ENCODE measurements around the gene PDGFD. TPM values are rescaled to one million over a fixed set of nuclear protein-coding genes. Genes with fewer than 3 reads are reported as not detected.

PDGFD gene
- total RNA-seq, 1 donor from 2014 or later = 17.2 TPM

DNA sequence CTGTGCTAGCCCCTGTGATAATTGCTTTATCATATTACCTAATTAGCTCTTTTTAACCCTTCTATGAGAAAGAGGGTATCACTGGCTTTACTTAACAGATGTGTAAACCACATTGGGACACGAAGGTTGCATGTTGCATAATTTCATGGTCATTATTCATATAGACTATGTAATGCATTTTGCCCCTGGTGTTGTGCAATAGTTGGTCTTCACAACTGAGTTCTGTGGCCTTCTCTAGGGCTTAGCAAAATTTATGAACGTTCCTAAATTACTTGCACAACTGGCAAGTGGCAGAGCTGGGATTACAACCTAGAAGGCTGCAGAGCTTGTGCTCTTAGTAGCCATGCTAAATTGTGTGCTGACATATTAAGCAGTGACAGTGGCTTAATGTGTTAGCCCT is 34.6 kb upstream of the PDGFD start:
- H3K4me1 Mint-ChIP-seq (ENCODE audit: unreplicated experiment) = no peaks in the 10 kb centered on the region
- no peak overlapping the region for H3K4me3 Mint-ChIP-seq (ENCODE audit: unreplicated experiment)
- H3K27me3 Mint-ChIP-seq (ENCODE audit: unreplicated experiment) = no peaks in the 10 kb centered on the region
- H3K36me3 Mint-ChIP-seq (ENCODE audit: low read depth, unreplicated experiment) = no peaks in the 10 kb centered on the region
- no peak overlapping the region for H3K27ac Mint-ChIP-seq (ENCODE audit: unreplicated experiment)
- DNase-seq (ENCODE audit: low spot score) = no peak
- TF ChIP-seq, protein P1, sequence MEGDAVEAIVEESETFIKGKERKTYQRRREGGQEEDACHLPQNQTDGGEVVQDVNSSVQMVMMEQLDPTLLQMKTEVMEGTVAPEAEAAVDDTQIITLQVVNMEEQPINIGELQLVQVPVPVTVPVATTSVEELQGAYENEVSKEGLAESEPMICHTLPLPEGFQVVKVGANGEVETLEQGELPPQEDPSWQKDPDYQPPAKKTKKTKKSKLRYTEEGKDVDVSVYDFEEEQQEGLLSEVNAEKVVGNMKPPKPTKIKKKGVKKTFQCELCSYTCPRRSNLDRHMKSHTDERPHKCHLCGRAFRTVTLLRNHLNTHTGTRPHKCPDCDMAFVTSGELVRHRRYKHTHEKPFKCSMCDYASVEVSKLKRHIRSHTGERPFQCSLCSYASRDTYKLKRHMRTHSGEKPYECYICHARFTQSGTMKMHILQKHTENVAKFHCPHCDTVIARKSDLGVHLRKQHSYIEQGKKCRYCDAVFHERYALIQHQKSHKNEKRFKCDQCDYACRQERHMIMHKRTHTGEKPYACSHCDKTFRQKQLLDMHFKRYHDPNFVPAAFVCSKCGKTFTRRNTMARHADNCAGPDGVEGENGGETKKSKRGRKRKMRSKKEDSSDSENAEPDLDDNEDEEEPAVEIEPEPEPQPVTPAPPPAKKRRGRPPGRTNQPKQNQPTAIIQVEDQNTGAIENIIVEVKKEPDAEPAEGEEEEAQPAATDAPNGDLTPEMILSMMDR (IDR thresholded peaks at IDR 0.05; ENCODE audit: unreplicated experiment) = no peak
- H3K9me3 Mint-ChIP-seq (ENCODE audit: unreplicated experiment) = no peaks in the 10 kb centered on the region

DNA sequence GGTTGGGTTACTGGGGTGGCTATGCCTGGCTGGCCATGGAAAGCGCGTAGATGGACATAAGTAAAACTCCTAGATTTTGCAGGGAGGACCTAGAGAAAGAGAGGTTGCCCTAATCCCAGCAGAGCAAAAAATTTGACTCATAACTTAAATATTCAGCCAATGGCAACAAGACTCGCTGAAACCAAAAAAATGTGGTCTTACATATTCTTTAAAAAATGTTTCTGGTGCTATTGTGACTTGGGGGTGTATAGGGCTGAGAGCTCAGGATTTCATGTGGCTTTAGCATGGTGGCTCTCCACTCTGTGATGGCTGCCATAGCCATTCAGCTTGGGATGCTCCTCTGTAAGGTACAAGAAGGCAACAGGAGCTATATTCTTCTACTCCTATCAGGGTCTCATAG is 27.2 kb upstream of the PDGFD start:
- no peaks in the 10 kb centered on the region for H3K9me3 Mint-ChIP-seq (ENCODE audit: unreplicated experiment)
- H3K4me1 Mint-ChIP-seq (ENCODE audit: unreplicated experiment) = no peaks in the 10 kb centered on the region
- H3K36me3 Mint-ChIP-seq (ENCODE audit: low read depth, unreplicated experiment) = no peaks in the 10 kb centered on the region
- H3K27ac Mint-ChIP-seq (ENCODE audit: unreplicated experiment) = no peak overlapping the region
- no peak for DNase-seq (ENCODE audit: low spot score)
- H3K4me3 Mint-ChIP-seq (ENCODE audit: unreplicated experiment) = no peak overlapping the region
- TF ChIP-seq, protein P1 (IDR thresholded peaks at IDR 0.05; ENCODE audit: unreplicated experiment) = no peak
- no peaks in the 10 kb centered on the region for H3K27me3 Mint-ChIP-seq (ENCODE audit: unreplicated experiment)

DNA sequence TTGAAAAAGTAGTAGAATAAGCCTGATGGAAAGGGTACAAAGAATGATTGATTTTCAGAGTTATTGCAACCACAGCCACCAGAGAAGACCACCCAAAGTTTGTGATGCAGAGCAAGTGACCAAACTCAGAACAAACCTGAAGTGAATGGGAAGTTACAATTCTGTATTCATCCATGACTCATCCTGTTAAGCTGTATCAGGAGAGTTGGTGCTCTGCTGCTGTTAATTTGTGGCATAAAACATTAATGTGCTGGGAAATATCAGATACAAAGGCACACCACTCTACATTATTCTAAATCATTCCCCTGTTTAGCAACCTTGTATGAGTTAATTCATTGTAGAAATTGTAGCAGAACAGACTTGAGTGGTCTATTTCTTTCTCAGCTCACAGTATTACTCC is 19.6 kb upstream of the PDGFD start:
- no peaks in the 10 kb centered on the region for H3K4me1 Mint-ChIP-seq (ENCODE audit: unreplicated experiment)
- no peak for DNase-seq (ENCODE audit: low spot score)
- no peak overlapping the region for H3K4me3 Mint-ChIP-seq (ENCODE audit: unreplicated experiment)
- H3K27me3 Mint-ChIP-seq (ENCODE audit: unreplicated experiment) = no peaks in the 10 kb centered on the region
- no peaks in the 10 kb centered on the region for H3K36me3 Mint-ChIP-seq (ENCODE audit: low read depth, unreplicated experiment)
- TF ChIP-seq, protein P1 (IDR thresholded peaks at IDR 0.05; ENCODE audit: unreplicated experiment) = no peak
- H3K9me3 Mint-ChIP-seq (ENCODE audit: unreplicated experiment) = no peaks in the 10 kb centered on the region
- H3K27ac Mint-ChIP-seq (ENCODE audit: unreplicated experiment) = no peak overlapping the region

DNA sequence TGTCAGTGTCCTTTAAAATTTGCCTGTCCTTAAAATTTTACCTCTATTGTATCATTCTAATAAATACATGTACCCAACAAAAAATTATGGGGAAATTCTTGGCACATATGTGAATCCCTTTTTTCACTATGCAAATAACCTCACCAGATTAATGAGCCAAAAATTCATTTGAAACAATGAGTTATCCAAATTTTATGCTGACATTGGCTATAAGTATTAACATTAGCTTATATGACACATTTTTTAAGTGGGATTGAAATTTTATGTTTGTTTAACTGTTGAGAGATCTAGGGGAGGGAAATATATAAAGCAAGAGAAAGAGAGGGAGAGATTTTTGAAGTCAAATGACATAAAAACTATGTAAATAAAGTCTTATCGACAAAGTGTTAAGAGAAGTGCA is 11.8 kb upstream of the PDGFD start:
- no peaks in the 10 kb centered on the region for H3K36me3 Mint-ChIP-seq (ENCODE audit: low read depth, unreplicated experiment)
- no peak for DNase-seq (ENCODE audit: low spot score)
- H3K9me3 Mint-ChIP-seq (ENCODE audit: unreplicated experiment) = no peaks in the 10 kb centered on the region
- H3K4me3 Mint-ChIP-seq (ENCODE audit: unreplicated experiment) = no peak overlapping the region
- no peaks in the 10 kb centered on the region for H3K27me3 Mint-ChIP-seq (ENCODE audit: unreplicated experiment)
- no peaks in the 10 kb centered on the region for H3K4me1 Mint-ChIP-seq (ENCODE audit: unreplicated experiment)
- no peak overlapping the region for H3K27ac Mint-ChIP-seq (ENCODE audit: unreplicated experiment)
- TF ChIP-seq, protein P1 (IDR thresholded peaks at IDR 0.05; ENCODE audit: unreplicated experiment) = no peak

DNA sequence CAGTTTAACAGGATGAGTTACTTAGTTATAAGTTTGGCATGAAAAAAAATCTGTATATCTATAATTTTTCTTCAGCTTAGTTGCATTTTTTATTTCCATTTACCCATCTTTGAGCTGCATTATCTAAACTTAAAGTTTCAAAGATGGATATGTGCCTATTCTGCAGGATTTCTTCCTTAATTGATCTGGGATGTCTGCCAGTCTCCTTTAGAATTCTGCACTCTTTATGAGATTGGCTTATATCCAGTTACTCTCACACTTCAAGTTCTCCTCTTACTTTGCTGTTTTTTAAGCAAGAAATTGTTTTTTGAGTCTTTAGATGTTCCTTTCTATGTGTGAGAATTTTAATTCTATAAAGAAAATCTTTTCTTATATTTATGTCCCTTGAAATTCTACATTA is 5.1 kb upstream of the PDGFD start:
- Mint-ChIP-seq H3K9me3 (ENCODE audit: unreplicated experiment) (no peaks in the 10 kb centered on the region), H3K4me1 (ENCODE audit: unreplicated experiment) (peaks cover 3% of the 10 kb centered on the region), H3K27me3 (ENCODE audit: unreplicated experiment) (peaks cover 4% of the 10 kb centered on the region), H3K4me3 (ENCODE audit: unreplicated experiment) (no peak overlapping the region), H3K36me3 (ENCODE audit: low read depth, unreplicated experiment) (no peaks in the 10 kb centered on the region), H3K27ac (ENCODE audit: unreplicated experiment) (no peak overlapping the region)
- TF ChIP-seq, protein P1 (IDR thresholded peaks at IDR 0.05; ENCODE audit: unreplicated experiment) = no peak
- DNase-seq (ENCODE audit: low spot score) = no peak
